HG02981 (cell line): ENCODE results near the gene NUP50.
"Not testable (repeated sequence)": the region's sequence is repeated elsewhere in the genome, so short reads cannot be mapped to it uniquely, and the experiment has no call there.

Experiments
- ATAC-seq: cut with Tn5 transposase; IDR thresholded peaks from one replicate; pipeline ENCODE4 v1.9.1; 2021; ENCODE audit warnings: mild to moderate bottlenecking, moderate library complexity; ENCODE audit not compliant: unreplicated experiment

The NUP50 gene

GRCh38 chr22:45159652-45160462 lies 3.9 kb upstream of the NUP50 start:
- ATAC-seq, result no peak

GRCh38 chr22:45162531-45162930 lies 1.2 kb upstream of the NUP50 start:
- no peak for ATAC-seq

- ATAC-seq, result peak; percentile 4
These were observed 650 bp upstream of the NUP50 start for GRCh38 chr22:45163099-45163450.

GRCh38 chr22:45164270-45165088 lies 754 bp downstream of the NUP50 start:
- peak; percentile 26 for ATAC-seq

GRCh38 chr22:45166932-45167331 lies 3.2 kb downstream of the NUP50 start:
- ATAC-seq, result no peak

GRCh38 chr22:45169591-45170466 lies 6.1 kb downstream of the NUP50 start:
- no peak for ATAC-seq

- ATAC-seq, result no peak
These were observed 8.1 kb downstream of the NUP50 start for GRCh38 chr22:45171830-45172229.

GRCh38 chr22:45172881-45173585 lies 9.3 kb downstream of the NUP50 start:
- no peak for ATAC-seq

- ATAC-seq, result no peak
These were observed 15.7 kb downstream of the NUP50 start for GRCh38 chr22:45179276-45180049.

- ATAC-seq, result no peak
These were observed 16.5 kb downstream of the NUP50 start for GRCh38 chr22:45180146-45180679.

- ATAC-seq, result no peak
These were observed 17.5 kb downstream of the NUP50 start for GRCh38 chr22:45181240-45181639.

- no peak for ATAC-seq
These were observed 18.0 kb downstream of the NUP50 start for GRCh38 chr22:45181766-45182165.

GRCh38 chr22:45183974-45184373 lies 20.2 kb downstream of the NUP50 start:
- no peak for ATAC-seq

- no peak for ATAC-seq
These were observed 22.2 kb downstream of the NUP50 start for GRCh38 chr22:45185718-45186514.

- ATAC-seq, result no peak
These were observed 24.2 kb downstream of the NUP50 start for GRCh38 chr22:45187891-45188290.

GRCh38 chr22:45188779-45189178 lies 25.1 kb downstream of the NUP50 start:
- no peak for ATAC-seq

GRCh38 chr22:45190202-45190872 lies 26.6 kb downstream of the NUP50 start:
- no peak for ATAC-seq

GRCh38 chr22:45191746-45192145 lies 28.0 kb downstream of the NUP50 start:
- ATAC-seq, result not testable (repeated sequence)
